Measurements from ENCODE around the gene SEMG2.

Gene SEMG2

GRCh38 chr20:45229264-45230056 lies 8.3 kb downstream of the SEMG2 start:
- no peak for DNase-seq

GRCh38 chr20:45230631-45231030 lies 9.5 kb downstream of the SEMG2 start:
- DNase-seq: no peak

GRCh38 chr20:45235995-45236394 lies 14.8 kb downstream of the SEMG2 start:
- no peak for DNase-seq

GRCh38 chr20:45238139-45238538 lies 17.0 kb downstream of the SEMG2 start:
- DNase-seq: no peak

- no peak for DNase-seq
Measured at GRCh38 chr20:45246109-45246508, 24.9 kb downstream of the SEMG2 start.

- no peak for DNase-seq
Measured at GRCh38 chr20:45247865-45248264, 26.7 kb downstream of the SEMG2 start.

GRCh38 chr20:45248609-45249008 lies 27.4 kb downstream of the SEMG2 start:
- no peak for DNase-seq

GRCh38 chr20:45251884-45252560 lies 30.8 kb downstream of the SEMG2 start:
- DNase-seq: no peak

- DNase-seq: no peak
Measured at GRCh38 chr20:45253261-45253660, 32.1 kb downstream of the SEMG2 start.

GRCh38 chr20:45254383-45255262 lies 33.5 kb downstream of the SEMG2 start, which contains the start of gene SLPI:
Gene SLPI, minus strand, starts transcription at chr20:45254564. Its CDS starts 21 bp downstream, at chr20:45254543.
- DNase-seq: no peak

GRCh38 chr20:45257161-45257560 lies 36.0 kb downstream of the SEMG2 start:
- DNase-seq: no peak

- DNase-seq: no peak
Measured at GRCh38 chr20:45257711-45258110, 36.5 kb downstream of the SEMG2 start.

- DNase-seq: no peak
Measured at GRCh38 chr20:45258259-45258658, 37.1 kb downstream of the SEMG2 start.

GRCh38 chr20:45258664-45259063 lies 37.5 kb downstream of the SEMG2 start:
- no peak for DNase-seq

GRCh38 chr20:45263556-45264266 lies 42.5 kb downstream of the SEMG2 start:
- DNase-seq: no peak

- DNase-seq: no peak
Measured at GRCh38 chr20:45266977-45267376, 45.8 kb downstream of the SEMG2 start.

- no peak for DNase-seq
Measured at GRCh38 chr20:45268531-45268930, 47.4 kb downstream of the SEMG2 start.

GRCh38 chr20:45269056-45269455 lies 47.9 kb downstream of the SEMG2 start:
- DNase-seq: no peak

- DNase-seq: no peak
Measured at GRCh38 chr20:45269754-45270270, 48.6 kb downstream of the SEMG2 start.

Data from activated T-cell treated with anti-CD3 and anti-CD28 coated beads, Interleukin-2, amount 50 U/mL, for 1 hour (primary cell).